ENCODE measurements around the gene RCSD1.

- TF ChIP-seq EZH2 (IDR thresholded peaks at IDR 0.05; ENCODE audit: borderline replicate concordance, low read depth, low read length, severe bottlenecking): no peak
- TF ChIP-seq CTCF (IDR thresholded peaks at IDR 0.05; ENCODE audit: borderline replicate concordance, extremely low read depth, low read length, poor library complexity, severe bottlenecking): no peak
These were observed at the start of gene RCSD1 for GRCh38 chr1:167629681-167630567.
